HepG2 (cell line): ENCODE data around the gene SUOX. TPM values are rescaled to one million over a fixed set of nuclear protein-coding genes. Genes with fewer than 3 reads are reported as not detected.
A peak's percentile ranks its signal among the peaks of the same experiment; 100 is the strongest.

Source experiments
- CEBPG ChIP-seq: IDR thresholded peaks from 2 replicates; pipeline ENCODE4 v1.6.1; 2016
- DNMT1 ChIP-seq: sonication (generic); formaldehyde crosslinking; IDR thresholded peaks from 2 replicates; pipeline ENCODE4 v1.5.1; 2020; ENCODE audit warnings: mild to moderate bottlenecking, missing genetic modification reagents
- JUNB ChIP-seq: sonication (generic); formaldehyde crosslinking; IDR thresholded peaks from 2 replicates; pipeline ENCODE4 v1.8.0; 2022; ENCODE audit warnings: missing genetic modification reagents, mild to moderate bottlenecking, borderline replicate concordance
- KDM5B ChIP-seq: sonication (generic); formaldehyde crosslinking; IDR thresholded peaks from 2 replicates; pipeline ENCODE4 v1.4.0; 2020; ENCODE audit warnings: missing genetic modification reagents, mild to moderate bottlenecking, borderline replicate concordance
- KLF11 ChIP-seq: IDR thresholded peaks from 2 replicates; pipeline ENCODE4 v1.6.1; 2016; ENCODE audit warnings: missing compliant biosample characterization
- NCOR1 ChIP-seq: fragments of 200-600 bp; sonication (generic); IDR thresholded peaks from 2 replicates; pipeline ENCODE4 v1.7.0; 2017; ENCODE audit warnings: antibody characterized with exemption, low read length, borderline replicate concordance
- PLRG1 ChIP-seq: fragments of 450-650 bp; conservative IDR thresholded peaks from 2 replicates; pipeline ENCODE4 v1.6.1; 2016
- RXRB ChIP-seq: IDR thresholded peaks from 2 replicates; pipeline ENCODE4 v1.6.1; 2016; ENCODE audit warnings: borderline replicate concordance, missing genetic modification reagents, missing compliant biosample characterization
- SIN3A ChIP-seq: IDR thresholded peaks from 2 replicates; pipeline ENCODE4 v1.6.1; 2011; ENCODE audit warnings: low read depth, mild to moderate bottlenecking, control low read depth, low read length, borderline replicate concordance
- SIN3B ChIP-seq: fragments of 150-350 bp; IDR thresholded peaks from 2 replicates; pipeline ENCODE4 v1.6.1; 2014; ENCODE audit warnings: low read length
- SP1 ChIP-seq, 2 experiments: fragments of 450-650 bp in 1 of 2; sonication (generic) in 1 of 2; formaldehyde crosslinking in 1 of 2; IDR thresholded peaks; 2 replicates each; pipeline versions ENCODE4 v1.4.0 to v1.6.1; 2016 to 2020; ENCODE audit warnings: missing genetic modification reagents in 1 of 2
- ZNF10 ChIP-seq: sonication (generic); formaldehyde crosslinking; IDR thresholded peaks from 2 replicates; pipeline ENCODE4 v1.4.0; 2020; ENCODE audit warnings: mild to moderate bottlenecking, low read depth, missing genetic modification reagents, borderline replicate concordance
- ZNF614 ChIP-seq: IDR thresholded peaks from 2 replicates; pipeline ENCODE4 v1.6.1; 2018; ENCODE audit warnings: missing biosample characterization, missing genetic modification reagents, inconsistent platforms, borderline replicate concordance
- ZNF788 ChIP-seq: sonication (generic); formaldehyde crosslinking; IDR thresholded peaks from 2 replicates; pipeline ENCODE4 v1.5.0; 2020; ENCODE audit warnings: mild to moderate bottlenecking, missing genetic modification reagents, borderline replicate concordance
- polyA plus RNA-seq, 8 experiments: library from polyadenylated mRNA; depleted of rRNA in 3 of 8; stranded (reverse) in 7 of 8; unstranded in 1 of 8; fragments of >200 nt; fragmentation: Illumina TruSeq in 4 of 8; extraction: Trizol in 4 of 8; gene quantifications; 2 replicates each; pipeline versions ENCODE4 v1.2.1 to v1.2.3, GENCODE V29; 2011 to 2016; ENCODE audit warnings: low read depth in 4 of 8, missing spikeins in 1 of 8, mixed read lengths in 1 of 8; ENCODE audit not compliant: insufficient read depth in 1 of 8
- total RNA-seq, 5 experiments: library from RNA; depleted of rRNA; stranded (reverse); fragments of >200 nt; fragmentation: Illumina TruSeq; extraction: Trizol; gene quantifications; 2 replicates each; pipeline ENCODE4 v1.2.3, GENCODE V29; 2016; ENCODE audit warnings: low read depth in 1 of 5
- TF ChIP-seq, protein P1 (sequence below): sonication (generic); formaldehyde crosslinking; IDR thresholded peaks from 2 replicates; pipeline ENCODE4 v1.8.0; 2022; ENCODE audit warnings: mild to moderate bottlenecking, missing genetic modification reagents, moderate library complexity
- TF ChIP-seq, protein P2 (sequence below): fragments of 450-650 bp; IDR thresholded peaks from 2 replicates; pipeline ENCODE4 v1.6.1; 2016
- TF ChIP-seq, protein P3 (sequence below), 2 experiments: sonication (generic) in 1 of 2; formaldehyde crosslinking in 1 of 2; IDR thresholded peaks; 2 replicates each; pipeline versions ENCODE4 v1.4.0 to v1.6.1; 2018 to 2020; ENCODE audit warnings: missing genetic modification reagents in 2 of 2, borderline replicate concordance in 1 of 2, low read depth in 1 of 2, mild to moderate bottlenecking in 1 of 2, missing biosample characterization in 1 of 2
- TF ChIP-seq, protein P4 (sequence below): sonication (generic); formaldehyde crosslinking; IDR thresholded peaks from 2 replicates; pipeline ENCODE4 v1.4.0; 2020; ENCODE audit warnings: missing genetic modification reagents, borderline replicate concordance
- TF ChIP-seq, protein P5 (sequence below): sonication (generic); formaldehyde crosslinking; IDR thresholded peaks from 2 replicates; pipeline ENCODE4; 2020; ENCODE audit warnings: missing genetic modification reagents, mild to moderate bottlenecking, borderline replicate concordance
- TF ChIP-seq, protein P6 (sequence below): sonication (generic); formaldehyde crosslinking; IDR thresholded peaks from 2 replicates; pipeline ENCODE4 v1.5.1; 2020; ENCODE audit warnings: missing genetic modification reagents, mild to moderate bottlenecking, borderline replicate concordance

Gene SUOX
- total and polyA plus RNA-seq, 2 of the 13 experiments (the other 11 are each of a cell fraction or from before 2014, with no cell fraction given) = 23.9 to 25.9 TPM

DNA sequence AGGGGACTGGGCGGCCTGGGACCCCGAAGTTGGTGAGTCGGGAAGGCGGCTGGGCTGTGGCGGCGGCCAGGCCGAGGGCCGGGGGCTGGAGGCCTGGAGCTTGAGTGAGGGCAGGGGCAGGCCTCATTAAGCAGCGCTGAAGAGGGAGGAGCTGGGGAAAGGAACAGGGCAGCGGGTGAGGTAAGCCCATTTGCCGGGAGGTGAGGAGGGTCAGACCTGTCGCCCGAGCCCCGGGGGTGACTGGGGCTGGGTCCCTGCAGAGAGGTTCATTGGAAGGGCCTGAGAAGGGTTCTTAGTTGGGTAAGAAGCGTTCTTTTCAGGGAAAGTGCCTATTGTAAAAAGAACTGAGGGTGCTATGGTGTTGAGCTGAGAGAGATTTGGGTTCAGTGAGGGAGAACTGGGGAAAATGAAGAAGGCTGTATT is 22.8 kb upstream of the SUOX start (continued):
- TF ChIP-seq, protein P1, sequence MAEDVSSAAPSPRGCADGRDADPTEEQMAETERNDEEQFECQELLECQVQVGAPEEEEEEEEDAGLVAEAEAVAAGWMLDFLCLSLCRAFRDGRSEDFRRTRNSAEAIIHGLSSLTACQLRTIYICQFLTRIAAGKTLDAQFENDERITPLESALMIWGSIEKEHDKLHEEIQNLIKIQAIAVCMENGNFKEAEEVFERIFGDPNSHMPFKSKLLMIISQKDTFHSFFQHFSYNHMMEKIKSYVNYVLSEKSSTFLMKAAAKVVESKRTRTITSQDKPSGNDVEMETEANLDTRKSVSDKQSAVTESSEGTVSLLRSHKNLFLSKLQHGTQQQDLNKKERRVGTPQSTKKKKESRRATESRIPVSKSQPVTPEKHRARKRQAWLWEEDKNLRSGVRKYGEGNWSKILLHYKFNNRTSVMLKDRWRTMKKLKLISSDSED (CRISPR knock-in tag) = peak; percentile 45; the same call in 1 of the 2 replicates
- TF ChIP-seq, protein P2, sequence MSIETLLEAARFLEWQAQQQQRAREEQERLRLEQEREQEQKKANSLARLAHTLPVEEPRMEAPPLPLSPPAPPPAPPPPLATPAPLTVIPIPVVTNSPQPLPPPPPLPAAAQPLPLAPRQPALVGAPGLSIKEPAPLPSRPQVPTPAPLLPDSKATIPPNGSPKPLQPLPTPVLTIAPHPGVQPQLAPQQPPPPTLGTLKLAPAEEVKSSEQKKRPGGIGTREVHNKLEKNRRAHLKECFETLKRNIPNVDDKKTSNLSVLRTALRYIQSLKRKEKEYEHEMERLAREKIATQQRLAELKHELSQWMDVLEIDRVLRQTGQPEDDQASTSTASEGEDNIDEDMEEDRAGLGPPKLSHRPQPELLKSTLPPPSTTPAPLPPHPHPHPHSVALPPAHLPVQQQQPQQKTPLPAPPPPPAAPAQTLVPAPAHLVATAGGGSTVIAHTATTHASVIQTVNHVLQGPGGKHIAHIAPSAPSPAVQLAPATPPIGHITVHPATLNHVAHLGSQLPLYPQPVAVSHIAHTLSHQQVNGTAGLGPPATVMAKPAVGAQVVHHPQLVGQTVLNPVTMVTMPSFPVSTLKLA = no peak
- TF ChIP-seq, protein P3, sequence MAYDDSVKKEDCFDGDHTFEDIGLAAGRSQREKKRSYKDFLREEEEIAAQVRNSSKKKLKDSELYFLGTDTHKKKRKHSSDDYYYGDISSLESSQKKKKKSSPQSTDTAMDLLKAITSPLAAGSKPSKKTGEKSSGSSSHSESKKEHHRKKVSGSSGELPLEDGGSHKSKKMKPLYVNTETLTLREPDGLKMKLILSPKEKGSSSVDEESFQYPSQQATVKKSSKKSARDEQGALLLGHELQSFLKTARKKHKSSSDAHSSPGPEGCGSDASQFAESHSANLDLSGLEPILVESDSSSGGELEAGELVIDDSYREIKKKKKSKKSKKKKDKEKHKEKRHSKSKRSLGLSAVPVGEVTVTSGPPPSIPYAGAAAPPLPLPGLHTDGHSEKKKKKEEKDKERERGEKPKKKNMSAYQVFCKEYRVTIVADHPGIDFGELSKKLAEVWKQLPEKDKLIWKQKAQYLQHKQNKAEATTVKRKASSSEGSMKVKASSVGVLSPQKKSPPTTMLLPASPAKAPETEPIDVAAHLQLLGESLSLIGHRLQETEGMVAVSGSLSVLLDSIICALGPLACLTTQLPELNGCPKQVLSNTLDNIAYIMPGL (CRISPR knock-in tag; IDR thresholded peaks at IDR 0.05; ENCODE audit: borderline replicate concordance in 1 of 2, low read depth in 1 of 2) = peak in 1 of 2 experiments; percentile 71; a peak in 2 of 4 replicates
- TF ChIP-seq, protein P4, sequence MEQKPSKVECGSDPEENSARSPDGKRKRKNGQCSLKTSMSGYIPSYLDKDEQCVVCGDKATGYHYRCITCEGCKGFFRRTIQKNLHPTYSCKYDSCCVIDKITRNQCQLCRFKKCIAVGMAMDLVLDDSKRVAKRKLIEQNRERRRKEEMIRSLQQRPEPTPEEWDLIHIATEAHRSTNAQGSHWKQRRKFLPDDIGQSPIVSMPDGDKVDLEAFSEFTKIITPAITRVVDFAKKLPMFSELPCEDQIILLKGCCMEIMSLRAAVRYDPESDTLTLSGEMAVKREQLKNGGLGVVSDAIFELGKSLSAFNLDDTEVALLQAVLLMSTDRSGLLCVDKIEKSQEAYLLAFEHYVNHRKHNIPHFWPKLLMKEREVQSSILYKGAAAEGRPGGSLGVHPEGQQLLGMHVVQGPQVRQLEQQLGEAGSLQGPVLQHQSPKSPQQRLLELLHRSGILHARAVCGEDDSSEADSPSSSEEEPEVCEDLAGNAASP (CRISPR knock-in tag) = 0 out of 2 replicates have a peak, but pooled peaks have one; percentile 3
- TF ChIP-seq JUNB (CRISPR knock-in tag) (no peak), ZNF10 (CRISPR knock-in tag) (no peak), SP1 (IDR thresholded peaks at IDR 0.05) (no peak), SP1 (CRISPR knock-in tag; IDR thresholded peaks at IDR 0.05) (no peak), KLF11 (CRISPR knock-in tag) (no peak), CEBPG (CRISPR knock-in tag) (no peak), RXRB (no peak), DNMT1 (CRISPR knock-in tag) (no peak), SIN3A (peak; percentile 9; the same call in 1 of the 2 replicates), SIN3B (no peak), PLRG1 (no peak), ZNF614 (CRISPR knock-in tag) (no peak), NCOR1 (no peak), ZNF788 (no peak), KDM5B (no peak)
- TF ChIP-seq, protein P5, sequence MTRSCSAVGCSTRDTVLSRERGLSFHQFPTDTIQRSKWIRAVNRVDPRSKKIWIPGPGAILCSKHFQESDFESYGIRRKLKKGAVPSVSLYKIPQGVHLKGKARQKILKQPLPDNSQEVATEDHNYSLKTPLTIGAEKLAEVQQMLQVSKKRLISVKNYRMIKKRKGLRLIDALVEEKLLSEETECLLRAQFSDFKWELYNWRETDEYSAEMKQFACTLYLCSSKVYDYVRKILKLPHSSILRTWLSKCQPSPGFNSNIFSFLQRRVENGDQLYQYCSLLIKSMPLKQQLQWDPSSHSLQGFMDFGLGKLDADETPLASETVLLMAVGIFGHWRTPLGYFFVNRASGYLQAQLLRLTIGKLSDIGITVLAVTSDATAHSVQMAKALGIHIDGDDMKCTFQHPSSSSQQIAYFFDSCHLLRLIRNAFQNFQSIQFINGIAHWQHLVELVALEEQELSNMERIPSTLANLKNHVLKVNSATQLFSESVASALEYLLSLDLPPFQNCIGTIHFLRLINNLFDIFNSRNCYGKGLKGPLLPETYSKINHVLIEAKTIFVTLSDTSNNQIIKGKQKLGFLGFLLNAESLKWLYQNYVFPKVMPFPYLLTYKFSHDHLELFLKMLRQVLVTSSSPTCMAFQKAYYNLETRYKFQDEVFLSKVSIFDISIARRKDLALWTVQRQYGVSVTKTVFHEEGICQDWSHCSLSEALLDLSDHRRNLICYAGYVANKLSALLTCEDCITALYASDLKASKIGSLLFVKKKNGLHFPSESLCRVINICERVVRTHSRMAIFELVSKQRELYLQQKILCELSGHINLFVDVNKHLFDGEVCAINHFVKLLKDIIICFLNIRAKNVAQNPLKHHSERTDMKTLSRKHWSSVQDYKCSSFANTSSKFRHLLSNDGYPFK (CRISPR knock-in tag) = 0 out of 2 replicates have a peak, but pooled peaks have one; percentile 6
- TF ChIP-seq, protein P6, sequence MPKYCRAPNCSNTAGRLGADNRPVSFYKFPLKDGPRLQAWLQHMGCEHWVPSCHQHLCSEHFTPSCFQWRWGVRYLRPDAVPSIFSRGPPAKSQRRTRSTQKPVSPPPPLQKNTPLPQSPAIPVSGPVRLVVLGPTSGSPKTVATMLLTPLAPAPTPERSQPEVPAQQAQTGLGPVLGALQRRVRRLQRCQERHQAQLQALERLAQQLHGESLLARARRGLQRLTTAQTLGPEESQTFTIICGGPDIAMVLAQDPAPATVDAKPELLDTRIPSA (CRISPR knock-in tag) = peak; percentile 72; the same call in 1 of the 2 replicates
